HG03521 (cell line): ENCODE data around the gene GJD2.

Experiments used
- ATAC-seq: cut with Tn5 transposase; IDR thresholded peaks from one replicate; pipeline ENCODE4 v1.9.1; 2021; ENCODE audit warnings: mild to moderate bottlenecking, moderate library complexity; ENCODE audit not compliant: unreplicated experiment

Gene GJD2

DNA sequence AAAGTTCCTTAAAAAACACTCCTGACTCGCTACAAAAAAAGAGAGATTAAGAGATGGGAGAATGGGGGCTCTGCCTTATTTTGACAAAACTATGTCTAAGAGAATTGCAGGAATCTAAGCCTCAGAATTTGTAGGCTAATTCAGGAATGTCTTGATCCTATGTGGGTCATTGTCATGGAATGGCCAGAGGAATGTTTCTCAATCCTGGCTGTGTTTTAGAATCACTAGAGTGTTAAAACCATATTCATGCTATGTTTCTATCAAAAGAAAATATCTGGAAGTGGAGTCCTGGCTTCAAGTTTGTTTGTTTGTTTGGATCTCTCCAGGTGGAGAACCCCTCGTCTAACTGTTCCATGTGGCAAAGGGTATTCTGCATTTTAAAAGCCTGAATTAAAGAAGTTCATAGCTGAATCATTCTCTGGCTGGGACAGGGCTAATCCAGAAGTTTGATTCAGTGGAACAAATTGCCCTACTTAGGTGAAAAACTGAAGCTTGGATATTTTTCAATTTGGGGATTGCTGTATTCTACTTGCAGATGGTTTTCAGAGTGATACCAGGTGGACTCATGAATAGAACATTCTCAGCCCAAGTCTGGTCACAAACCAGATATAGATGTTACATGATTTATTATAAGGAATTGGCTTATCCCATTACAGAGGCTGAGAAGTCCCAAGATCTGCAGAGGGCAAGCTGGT, 28.2 kb downstream of the GJD2 start:
- no peak for ATAC-seq

DNA sequence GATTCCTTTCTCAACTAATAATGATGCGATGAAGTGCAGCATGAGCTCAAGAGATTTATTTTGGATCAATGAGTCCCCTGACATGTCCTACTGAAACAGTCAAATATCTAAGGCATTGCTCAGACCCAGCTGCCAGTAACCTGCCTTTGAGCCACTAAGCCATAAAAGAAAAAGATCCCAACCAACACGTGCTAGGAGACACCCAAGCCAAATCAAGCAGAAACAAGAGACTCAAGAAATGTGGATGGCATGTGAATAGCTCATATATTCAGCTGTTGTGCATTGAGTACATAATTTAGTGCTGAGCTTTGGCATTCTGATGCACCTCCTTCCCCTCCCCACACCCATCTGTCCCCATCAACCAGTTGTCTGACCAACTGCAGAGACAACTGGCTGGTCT, 29.2 kb downstream of the GJD2 start:
- ATAC-seq: no peak

DNA sequence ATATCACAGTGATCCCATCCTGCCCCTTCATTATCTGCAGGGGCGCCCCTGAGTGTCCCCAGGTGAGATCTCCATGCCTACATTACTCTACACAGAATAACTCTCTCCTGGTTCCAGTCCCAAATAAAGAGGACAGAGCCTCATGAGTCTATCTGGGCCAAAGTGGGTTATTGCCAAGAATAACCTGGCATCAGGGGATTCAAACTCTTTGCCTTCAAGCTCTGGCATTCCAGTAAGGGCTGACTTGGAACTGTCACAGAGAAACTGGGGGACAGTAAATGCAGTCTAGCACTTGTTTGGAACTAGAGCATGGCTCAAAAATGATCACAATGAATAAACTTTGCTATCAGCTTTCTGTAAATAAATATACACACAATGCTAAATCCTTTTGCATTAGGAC, 30.3 kb downstream of the GJD2 start:
- no peak for ATAC-seq

DNA sequence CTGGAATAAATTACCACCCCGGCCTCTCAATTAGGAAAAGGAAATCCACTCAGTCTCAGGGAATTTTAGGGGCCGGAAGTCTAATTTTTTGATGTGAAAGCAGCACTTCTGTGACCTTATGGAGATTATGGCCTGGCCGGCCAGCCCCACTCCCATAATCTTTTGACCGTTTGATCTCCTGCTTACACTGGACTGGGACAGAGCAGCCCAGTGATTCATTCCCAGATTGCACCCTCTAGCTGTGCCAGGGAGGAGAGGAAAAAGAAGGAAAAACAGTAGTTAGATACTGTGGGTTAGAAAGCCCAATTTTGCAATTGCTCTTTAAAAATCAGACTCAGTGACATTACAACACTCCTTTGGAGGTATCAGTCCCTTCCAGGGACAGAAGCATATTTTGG, 32.4 kb downstream of the GJD2 start:
- ATAC-seq: no peak

DNA sequence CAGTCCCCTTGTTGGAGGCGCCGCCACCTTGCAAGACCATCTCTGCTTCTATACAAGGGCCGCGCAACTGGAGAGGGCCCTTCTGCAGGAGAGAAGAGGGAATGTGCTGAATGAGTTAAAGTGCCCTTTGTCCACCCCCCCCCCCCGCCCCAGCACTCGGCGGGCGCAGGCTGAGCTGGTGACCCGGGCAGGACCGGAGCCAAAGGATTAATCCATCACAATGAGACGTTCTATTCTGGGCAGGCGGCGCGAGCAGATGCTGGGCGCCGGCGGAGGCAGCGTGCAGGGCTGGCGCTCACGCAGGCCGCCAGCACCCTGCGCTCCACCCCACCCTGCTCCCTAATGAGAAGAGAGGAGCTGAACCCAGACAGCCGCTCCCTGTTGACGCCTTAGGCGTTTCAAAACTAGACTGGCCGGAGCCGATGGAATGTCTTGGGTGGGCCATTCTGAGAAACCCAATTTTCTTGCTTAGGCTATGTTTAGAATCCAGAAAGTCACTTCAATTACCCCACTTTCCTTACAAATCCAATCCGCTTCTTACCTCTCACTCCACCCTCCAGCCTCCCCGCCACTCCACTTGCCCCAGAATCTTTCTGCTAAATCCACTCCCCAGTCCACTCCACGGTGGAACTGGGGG, 32.9 kb downstream of the GJD2 start:
- ATAC-seq: no peak

DNA sequence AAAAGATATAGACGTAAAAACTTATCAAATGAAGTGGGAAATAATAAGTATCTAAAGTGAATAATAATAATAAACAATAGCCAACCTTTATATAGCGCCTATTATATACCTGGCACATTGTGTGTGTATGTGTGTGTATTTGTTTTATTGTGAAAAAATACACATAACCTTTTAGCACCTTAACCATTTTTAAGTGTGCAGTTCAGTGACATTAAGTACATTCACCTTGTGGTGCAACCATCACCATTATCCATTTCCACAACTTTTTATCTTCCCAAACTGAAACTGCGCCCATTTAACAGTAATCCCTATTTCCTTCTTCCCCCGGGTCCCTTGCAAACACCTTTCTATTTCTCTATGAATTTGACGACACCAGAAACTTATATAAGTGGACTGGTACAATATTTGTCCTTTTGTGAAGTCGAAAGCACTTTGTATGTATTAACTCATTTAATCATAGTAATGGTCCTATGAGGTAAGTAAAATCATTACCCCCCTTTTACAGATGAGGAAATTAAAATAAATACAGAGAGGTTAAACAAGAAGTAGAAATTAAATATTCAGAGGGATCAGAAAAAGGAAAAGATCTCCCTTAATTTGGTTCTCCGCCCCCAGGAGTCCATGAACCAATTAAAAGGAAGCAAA, 33.5 kb downstream of the GJD2 start:
- ATAC-seq: no peak

DNA sequence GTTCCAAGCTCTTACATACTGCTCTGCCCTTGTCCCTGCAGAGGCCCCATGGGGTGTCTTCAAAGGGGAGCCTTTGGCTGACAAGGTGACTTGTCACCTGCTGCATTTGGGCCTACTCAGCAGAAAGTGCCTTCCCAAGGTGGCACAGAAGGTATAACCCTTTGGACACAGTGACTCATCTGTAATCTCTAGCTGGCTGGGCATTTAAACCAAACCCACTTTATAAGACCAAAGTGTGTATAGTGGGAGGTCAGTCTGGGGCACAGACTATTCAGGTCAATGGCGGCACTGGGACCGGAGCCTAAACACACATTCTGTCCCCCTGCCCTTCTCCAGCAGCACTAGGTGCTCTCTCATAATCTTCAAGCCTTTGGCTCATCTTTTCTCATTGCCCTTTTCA, 35.1 kb downstream of the GJD2 start:
- ATAC-seq: no peak

DNA sequence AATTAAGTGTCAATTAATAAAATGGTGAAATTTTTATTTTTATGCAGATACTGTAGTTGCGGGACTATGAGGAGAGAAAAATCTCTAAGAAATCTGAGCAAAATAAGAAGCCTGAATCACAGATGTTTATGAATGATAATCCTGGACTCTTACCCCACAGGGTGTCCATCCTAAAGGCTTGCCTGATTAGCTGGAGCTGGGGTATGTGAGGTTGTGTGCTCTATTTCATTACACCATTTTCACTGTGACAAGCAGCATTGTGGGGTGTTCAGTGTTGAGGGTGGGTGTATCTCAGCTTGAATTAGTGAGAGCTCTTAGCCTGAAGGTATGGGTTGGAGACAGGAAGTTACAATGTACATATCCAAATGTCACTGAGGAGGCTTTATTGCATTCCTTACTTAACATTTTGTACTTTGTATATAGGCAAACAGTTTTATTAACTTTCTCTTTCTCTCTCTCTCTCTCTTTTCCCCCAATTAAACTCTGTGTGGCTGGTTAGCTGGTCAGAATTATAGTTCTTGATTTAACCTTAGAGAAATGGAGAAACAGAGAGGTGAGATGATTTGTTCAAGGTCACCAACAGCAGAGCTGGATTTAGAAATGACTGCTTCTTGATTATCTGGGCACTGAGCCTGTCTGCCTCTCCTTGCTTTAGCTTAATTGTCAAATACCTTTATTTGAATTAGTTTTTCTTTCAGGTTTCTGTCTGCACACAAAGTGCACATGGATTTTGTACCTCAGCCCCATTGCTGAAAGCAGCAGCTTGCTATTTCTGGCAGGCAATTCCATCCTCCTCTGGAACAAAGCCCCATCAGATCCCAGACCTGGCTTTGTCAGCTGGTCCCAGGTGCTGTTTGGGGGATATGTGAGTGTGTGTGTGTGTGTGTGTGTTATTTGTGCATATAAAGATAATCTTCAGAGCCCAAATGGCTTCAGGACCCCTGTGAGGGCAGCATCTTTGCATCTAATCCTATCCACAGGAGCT, 35.8 kb downstream of the GJD2 start:
- no peak for ATAC-seq

DNA sequence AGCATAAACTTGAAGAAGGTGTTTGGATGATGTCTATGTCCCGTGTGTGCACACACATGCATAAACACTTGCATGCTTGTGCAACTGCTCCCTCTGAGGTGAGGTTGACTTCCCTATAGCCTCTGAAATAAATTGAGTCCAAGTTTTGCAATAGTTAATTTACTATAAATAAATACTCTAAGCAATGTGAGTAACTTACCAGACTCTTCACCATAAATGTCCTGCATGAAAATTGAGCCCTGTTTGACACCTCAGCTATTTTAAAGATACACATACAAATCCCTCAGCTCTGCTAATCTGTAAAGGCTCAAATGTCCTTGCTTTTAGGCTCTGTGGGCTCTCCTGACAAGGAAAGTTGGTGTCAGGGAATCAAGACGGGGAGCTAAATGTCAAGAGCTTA, 37.1 kb downstream of the GJD2 start:
- ATAC-seq: no peak

DNA sequence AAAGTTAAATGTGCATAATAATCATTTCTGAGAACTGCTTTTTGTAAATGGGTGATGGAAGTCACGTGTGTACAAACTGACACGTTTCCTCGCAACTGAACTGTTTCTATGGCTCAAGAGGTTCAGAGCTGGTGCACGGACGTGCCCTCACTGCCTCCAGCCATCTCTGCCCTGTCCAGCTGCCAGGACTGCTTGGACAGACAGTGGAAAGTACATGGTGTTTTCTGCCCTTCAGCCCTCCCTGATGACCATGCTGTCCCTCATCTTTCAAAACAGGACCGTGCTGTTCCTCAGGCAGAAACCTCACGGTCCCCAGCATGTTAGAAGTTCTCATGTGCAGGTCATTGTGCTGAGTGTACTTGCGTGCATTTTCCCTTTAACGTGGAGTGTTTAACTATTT, 38.7 kb downstream of the GJD2 start:
- no peak for ATAC-seq

DNA sequence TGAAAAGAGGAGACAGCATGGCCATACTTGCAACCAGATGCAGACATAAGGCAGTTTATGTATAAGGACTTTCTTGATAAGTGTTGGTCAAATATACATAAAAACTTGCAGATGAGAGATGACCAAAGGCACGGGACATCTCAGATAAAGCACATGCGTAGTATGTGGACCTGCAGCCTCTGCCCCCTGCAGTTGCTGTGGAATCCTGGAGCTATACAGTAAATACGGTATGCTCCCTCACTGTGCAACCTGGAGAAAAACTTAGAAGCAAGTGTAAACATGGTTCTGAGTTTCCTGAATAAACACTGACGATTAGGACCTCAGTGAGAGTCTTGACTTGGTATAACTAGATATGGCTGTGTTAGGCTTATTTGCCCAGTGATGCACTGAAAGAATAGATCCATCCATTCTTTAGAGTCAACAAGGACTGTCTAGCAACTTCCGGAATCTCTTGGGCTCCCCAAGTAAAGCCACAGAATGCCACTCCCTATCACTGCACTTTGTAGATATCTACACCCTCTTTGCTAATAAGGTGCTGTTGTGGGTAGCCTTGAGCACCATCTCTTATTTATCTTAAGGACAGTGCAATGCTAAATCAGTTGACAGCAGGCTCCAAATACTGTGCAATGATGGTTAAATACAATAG, 40.2 kb downstream of the GJD2 start:
- no peak for ATAC-seq

DNA sequence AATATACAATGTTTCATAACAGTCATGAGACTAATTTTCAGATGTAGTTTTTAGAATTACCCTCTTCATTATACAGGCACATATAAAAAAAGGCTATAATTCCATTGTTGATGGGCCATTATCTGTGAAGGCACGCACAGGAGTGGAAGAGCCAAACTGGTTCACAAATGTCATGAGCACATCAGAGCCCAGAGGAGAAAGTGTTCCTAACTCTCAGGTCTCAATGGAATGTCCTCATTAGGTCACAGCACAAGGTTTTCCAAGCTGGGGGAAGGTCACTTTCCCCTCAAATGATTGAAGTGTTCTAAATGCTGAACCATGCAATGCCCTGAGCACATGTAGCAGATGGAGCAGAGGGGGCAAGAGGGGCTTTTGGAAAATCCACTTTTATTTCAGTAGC, 41.2 kb downstream of the GJD2 start:
- no peak for ATAC-seq

DNA sequence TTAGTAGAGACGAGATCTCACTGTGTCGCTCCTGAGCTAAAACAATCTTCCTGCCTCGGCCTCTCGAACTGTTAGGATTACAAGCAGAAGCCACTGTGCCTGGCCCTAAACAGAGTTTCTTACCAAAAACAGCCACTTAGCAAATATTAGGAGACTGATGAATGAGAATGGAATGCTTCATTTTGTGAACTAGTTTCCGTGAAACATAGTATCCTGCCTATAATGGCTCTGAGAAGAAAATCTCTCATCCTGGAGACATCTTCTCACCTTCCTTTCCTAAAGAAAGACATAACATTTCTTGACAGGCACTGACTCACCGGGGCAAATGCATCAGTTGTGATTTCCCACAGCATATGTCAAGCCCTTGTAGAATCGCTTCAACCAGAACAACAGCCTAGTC, 44.9 kb downstream of the GJD2 start:
- no peak for ATAC-seq

DNA sequence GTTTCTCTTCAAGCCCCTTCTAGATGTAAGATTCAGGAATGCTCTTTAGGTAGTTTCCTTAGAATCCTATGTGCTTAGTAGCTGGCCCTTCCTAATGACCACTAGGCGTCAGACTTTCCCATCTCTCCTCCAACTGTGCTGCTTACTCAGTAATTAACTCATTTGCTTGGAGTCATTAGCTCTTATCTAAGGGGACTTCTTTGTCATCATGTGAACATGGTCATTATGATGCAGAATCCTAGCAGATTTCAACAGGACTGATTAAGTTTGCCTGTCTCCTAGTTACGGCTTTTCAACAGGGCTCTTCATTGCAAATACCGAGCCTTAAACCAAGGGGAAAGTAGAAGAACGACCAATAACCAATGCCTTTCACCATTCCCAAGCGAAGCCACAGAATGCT, 46.4 kb downstream of the GJD2 start:
- no peak for ATAC-seq

DNA sequence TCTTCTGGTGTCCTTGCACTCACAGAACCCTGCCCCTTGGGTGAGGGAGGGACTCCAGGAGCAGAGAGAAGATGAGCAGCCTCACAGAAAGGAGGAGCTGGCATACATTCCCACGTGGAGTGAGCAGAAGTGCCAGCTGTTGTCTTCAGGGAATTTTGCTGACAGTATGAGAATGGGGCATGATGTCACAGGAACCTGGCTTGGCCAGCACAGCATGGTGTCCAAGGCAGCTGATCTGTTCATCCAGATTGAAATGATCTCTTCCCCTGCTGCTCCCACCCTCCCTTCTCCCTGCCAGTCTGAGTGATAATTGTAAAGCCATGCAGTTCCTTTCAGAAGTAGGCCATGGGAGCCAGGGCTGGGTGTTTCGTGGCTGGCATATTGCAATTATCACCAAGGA, 53.3 kb downstream of the GJD2 start:
- ATAC-seq: no peak
